ENCODE data around the gene SPNS2. TPM values are rescaled to one million over a fixed set of nuclear protein-coding genes. Genes with fewer than 3 reads are reported as not detected.

The SPNS2 gene
- total and polyA plus RNA-seq, 2 experiments from 2014 or later, result 1.7 to 2.3 TPM

DNA sequence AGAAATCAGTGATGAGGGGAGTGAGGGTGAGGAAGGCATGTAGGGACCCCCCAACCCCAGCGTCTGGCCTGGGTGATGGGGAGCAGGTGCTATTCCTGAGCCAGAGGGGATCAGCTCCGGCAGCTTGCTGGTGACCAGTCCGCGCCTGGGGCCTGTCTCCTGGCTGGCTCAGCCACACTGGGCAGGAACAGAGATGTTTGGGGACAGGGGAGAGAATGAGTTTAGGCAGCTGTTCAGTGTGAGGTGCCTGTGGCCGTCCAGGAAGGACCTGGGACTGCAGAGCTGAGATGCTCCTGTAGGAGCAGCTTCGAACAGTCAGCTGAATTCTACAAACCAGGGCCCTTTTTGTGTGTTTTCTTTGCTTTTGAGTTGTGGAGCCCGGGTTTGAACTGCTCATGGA is 23.2 kb upstream of the SPNS2 start:
- Histone ChIP-seq H3K27me3 (ENCODE audit: insufficient read depth) (no peaks in the 10 kb centered on the region), H2AFZ (no peak overlapping the region), H3K27ac (ENCODE audit: low read depth) (no peak overlapping the region), H3K4me2 (no peak overlapping the region), H3K9me2 (ENCODE audit: insufficient read depth) (no peaks in the 10 kb centered on the region), H3K4me1 (ENCODE audit: insufficient read depth) (no peaks in the 10 kb centered on the region), H3K36me3 (ENCODE audit: insufficient read depth) (no peaks in the 10 kb centered on the region), H4K20me1 (replicated peaks; ENCODE audit: insufficient read depth) (no peaks in the 10 kb centered on the region), H3K4me3 (no peak overlapping the region), H3K79me2 (replicated peaks; ENCODE audit: insufficient read depth) (no peaks in the 10 kb centered on the region), H3F3A (replicated peaks; ENCODE audit: low read depth) (no peaks in the 10 kb centered on the region)
- DNase-seq (ENCODE audit: low spot score) (no peak), ATAC-seq (no peak)
- H3K9me3 Mint-ChIP-seq, result no peaks in the 10 kb centered on the region
- H3K36me3 Mint-ChIP-seq (ENCODE audit: low read depth), result no peaks in the 10 kb centered on the region
- no peak overlapping the region for H3K4me3 Mint-ChIP-seq
- H3K4me1 Mint-ChIP-seq, result peaks cover 4% of the 10 kb centered on the region
- peaks cover 8% of the 10 kb centered on the region for H3K27me3 Mint-ChIP-seq (ENCODE audit: insufficient read depth, low read depth, poor library complexity)
- no peak overlapping the region for H3K27ac Mint-ChIP-seq
- TF ChIP-seq ZNF114 (CRISPR knock-in tag; IDR thresholded peaks at IDR 0.05) (no peak), ZNF462 (CRISPR knock-in tag; IDR thresholded peaks at IDR 0.05) (no peak), EZH2 (IDR thresholded peaks at IDR 0.05; ENCODE audit: low read depth, unreplicated experiment) (no peak), CREB1 (CRISPR knock-in tag; IDR thresholded peaks at IDR 0.05; ENCODE audit: low read depth) (no peak), NANOG (IDR thresholded peaks at IDR 0.05; ENCODE audit: borderline replicate concordance) (no peak), EZH2phosphoT487 (IDR thresholded peaks at IDR 0.05; ENCODE audit: unreplicated experiment) (no peak), STAT1 (IDR thresholded peaks at IDR 0.05; ENCODE audit: unreplicated experiment) (no peak), POLR2AphosphoS5 (IDR thresholded peaks at IDR 0.05; ENCODE audit: low read depth) (no peak), CTCF (conservative IDR thresholded peaks at IDR 0.05; ENCODE audit: low read depth in 2 of 2) (no peak), JUNB (IDR thresholded peaks at IDR 0.05; ENCODE audit: unreplicated experiment) (no peak), ZNF331 (CRISPR knock-in tag; IDR thresholded peaks at IDR 0.05; ENCODE audit: low read depth) (no peak)
- TF ChIP-seq, protein P1, sequence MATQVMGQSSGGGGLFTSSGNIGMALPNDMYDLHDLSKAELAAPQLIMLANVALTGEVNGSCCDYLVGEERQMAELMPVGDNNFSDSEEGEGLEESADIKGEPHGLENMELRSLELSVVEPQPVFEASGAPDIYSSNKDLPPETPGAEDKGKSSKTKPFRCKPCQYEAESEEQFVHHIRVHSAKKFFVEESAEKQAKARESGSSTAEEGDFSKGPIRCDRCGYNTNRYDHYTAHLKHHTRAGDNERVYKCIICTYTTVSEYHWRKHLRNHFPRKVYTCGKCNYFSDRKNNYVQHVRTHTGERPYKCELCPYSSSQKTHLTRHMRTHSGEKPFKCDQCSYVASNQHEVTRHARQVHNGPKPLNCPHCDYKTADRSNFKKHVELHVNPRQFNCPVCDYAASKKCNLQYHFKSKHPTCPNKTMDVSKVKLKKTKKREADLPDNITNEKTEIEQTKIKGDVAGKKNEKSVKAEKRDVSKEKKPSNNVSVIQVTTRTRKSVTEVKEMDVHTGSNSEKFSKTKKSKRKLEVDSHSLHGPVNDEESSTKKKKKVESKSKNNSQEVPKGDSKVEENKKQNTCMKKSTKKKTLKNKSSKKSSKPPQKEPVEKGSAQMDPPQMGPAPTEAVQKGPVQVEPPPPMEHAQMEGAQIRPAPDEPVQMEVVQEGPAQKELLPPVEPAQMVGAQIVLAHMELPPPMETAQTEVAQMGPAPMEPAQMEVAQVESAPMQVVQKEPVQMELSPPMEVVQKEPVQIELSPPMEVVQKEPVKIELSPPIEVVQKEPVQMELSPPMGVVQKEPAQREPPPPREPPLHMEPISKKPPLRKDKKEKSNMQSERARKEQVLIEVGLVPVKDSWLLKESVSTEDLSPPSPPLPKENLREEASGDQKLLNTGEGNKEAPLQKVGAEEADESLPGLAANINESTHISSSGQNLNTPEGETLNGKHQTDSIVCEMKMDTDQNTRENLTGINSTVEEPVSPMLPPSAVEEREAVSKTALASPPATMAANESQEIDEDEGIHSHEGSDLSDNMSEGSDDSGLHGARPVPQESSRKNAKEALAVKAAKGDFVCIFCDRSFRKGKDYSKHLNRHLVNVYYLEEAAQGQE (IDR thresholded peaks at IDR 0.05; ENCODE audit: unreplicated experiment), result no peak
- TF ChIP-seq, protein P2, sequence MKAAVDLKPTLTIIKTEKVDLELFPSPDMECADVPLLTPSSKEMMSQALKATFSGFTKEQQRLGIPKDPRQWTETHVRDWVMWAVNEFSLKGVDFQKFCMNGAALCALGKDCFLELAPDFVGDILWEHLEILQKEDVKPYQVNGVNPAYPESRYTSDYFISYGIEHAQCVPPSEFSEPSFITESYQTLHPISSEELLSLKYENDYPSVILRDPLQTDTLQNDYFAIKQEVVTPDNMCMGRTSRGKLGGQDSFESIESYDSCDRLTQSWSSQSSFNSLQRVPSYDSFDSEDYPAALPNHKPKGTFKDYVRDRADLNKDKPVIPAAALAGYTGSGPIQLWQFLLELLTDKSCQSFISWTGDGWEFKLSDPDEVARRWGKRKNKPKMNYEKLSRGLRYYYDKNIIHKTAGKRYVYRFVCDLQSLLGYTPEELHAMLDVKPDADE (IDR thresholded peaks at IDR 0.05), result no peak

Data from GM23338 (cell line).